Natural killer cell treated with Interleukin-12 subunit alpha and Interleukin-12 subunit beta and Interleukin-15 and Interleukin-18, amount 100 ng/mL, for 72 hours (primary cell): ENCODE results near the gene SZT2. TPM values are rescaled to one million over a fixed set of nuclear protein-coding genes. Genes with fewer than 3 reads are reported as not detected.

ENCODE experiments used
- ATAC-seq, 2 donors: fragments of 150-1000 bp; cut with Tn5 transposase in 1 of 2; sonication (Bioruptor Pico), chemical (Tn5 transposase) in 1 of 2; 2 replicates each; pipeline ENCODE4 v1.10.0; 2021
- DNase-seq: peaks from one replicate; pipeline ENCODE4 v3.0.0; 2022; ENCODE audit warnings: low spot score
- H3K27ac Mint-ChIP-seq, 2 donors: 1 replicate in 1 of 2; 2 replicates in 1 of 2; pipeline ENCODE4 v1.8.0; 2022; ENCODE audit warnings: mixed read lengths in 2 of 2, mild to moderate bottlenecking in 1 of 2, moderate library complexity in 1 of 2
- H3K27me3 Mint-ChIP-seq, 2 donors: 1 replicate in 1 of 2; 2 replicates in 1 of 2; pipeline ENCODE4 v1.8.0; 2022; ENCODE audit warnings: mixed read lengths in 2 of 2
- H3K36me3 Mint-ChIP-seq: one replicate; pipeline ENCODE4 v1.8.0; 2022; ENCODE audit warnings: mixed read lengths
- H3K4me1 Mint-ChIP-seq, 2 donors: 1 replicate in 1 of 2; 2 replicates in 1 of 2; pipeline ENCODE4 v1.8.0; 2022; ENCODE audit warnings: low read depth in 2 of 2, mixed read lengths in 2 of 2, mild to moderate bottlenecking in 1 of 2
- H3K4me3 Mint-ChIP-seq: one replicate; pipeline ENCODE4 v1.8.0; 2022; ENCODE audit warnings: mixed read lengths
- H3K9me3 Mint-ChIP-seq: 2 replicates; pipeline ENCODE4 v1.8.0; 2022; ENCODE audit warnings: mixed read lengths
- total RNA-seq, 2 donors: library from RNA; stranded (reverse); gene quantifications; one replicate each; pipeline ENCODE4 v1.2.3, GENCODE V29; 2022

The SZT2 gene
- 100 to 1,000 TPM in 1 of 2 donors, 10 to 100 TPM in 1; 73.3 to 119 TPM for total RNA-seq

DNA sequence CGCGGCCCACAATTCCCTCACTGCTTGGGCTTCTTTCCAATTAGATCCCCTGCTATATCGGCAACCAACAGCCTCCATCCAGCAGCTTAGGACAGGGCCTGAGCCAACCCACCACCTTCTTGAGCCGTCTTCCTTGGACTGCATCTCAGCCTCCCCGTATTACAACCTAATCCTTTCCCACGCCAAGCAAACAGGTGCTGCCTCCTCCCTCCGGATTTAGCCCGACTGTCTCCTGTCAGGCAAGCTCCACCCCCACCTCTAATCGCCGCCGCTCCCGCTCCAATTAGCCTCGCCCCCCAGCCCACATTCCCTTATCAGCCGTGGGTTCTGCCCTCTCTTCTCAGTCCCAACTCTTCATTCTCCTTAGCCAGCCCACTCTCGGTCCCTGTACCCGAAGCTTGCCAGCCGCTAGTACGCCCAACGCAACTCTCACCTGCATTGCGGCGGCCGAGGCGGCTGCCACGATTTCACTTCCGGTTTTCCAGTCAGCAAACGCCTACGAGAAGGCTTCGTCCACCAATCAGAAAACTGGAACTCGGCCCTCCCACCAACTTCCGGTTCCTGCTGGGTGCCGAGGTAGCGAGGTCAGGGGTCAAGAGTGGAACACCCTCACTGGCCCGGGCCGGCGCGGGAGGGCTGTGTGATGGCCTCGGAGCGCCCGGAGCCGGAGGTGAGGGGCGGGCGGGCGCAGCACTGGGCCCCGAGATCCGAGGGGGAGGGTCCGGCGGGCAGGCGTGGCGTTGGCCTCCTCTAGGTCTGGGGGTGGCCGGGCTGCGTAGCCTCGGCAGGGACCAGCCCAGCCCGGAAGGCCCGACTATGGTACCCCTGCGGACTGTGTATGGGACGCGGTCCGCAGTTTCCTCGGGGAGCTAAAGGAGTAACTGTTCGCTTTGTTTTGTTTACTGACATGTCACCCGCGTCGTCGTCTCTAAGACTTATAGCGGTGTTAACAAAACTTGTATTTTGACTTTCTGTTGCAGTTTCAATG is at the start of gene SZT2, which contains the start of gene MED8:
TSS of gene SZT2 (plus strand) at position 574 of the 988 bp plus-strand sequence. CDS start at position 644, 70 bp downstream.
TSS of gene MED8 (minus strand) at position 475 of the 988 bp plus-strand sequence. CDS start at position 439, 36 bp downstream.
- Mint-ChIP-seq H3K27ac (peak within 1 kb of the TSS; percentile 92 to 99), H3K4me3 (peak within 1 kb of the TSS; percentile 99), H3K9me3 (no peaks in the 10 kb centered on the region), H3K36me3 (peaks cover 21% of the 10 kb centered on the region), H3K4me1 (peaks cover 40 to 43% of the 10 kb centered on the region in 2 donors), H3K27me3 (no peaks in the 10 kb centered on the region)
- ATAC-seq: peak; percentile 98 to 99
- DNase-seq: peak; percentile 94

DNA sequence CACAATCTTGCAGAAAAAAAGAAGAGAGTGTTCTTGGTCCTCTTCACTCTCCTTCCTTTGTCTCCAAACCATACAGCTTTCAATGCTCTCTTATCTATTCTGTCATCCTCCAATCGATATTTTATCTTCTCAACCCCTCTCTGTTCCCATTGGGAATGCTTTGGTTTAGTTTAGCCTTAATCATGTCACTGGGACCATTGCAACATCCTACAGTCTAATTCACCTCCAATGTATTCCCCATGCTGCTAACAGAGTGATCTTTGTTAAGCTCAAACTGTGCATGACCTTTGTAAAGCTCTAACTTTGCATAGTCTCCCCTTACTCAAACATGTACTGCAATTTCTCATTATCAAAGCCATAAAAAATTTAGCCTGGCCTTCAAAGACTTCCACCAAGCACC is 49.1 kb upstream of the SZT2 start:
- DNase-seq: no peak
- ATAC-seq: no peak
- Mint-ChIP-seq H3K36me3 (no peaks in the 10 kb centered on the region), H3K4me1 (no peaks in the 10 kb centered on the region), H3K4me3 (no peak overlapping the region), H3K27ac (no peak overlapping the region), H3K27me3 (no peaks in the 10 kb centered on the region), H3K9me3 (no peaks in the 10 kb centered on the region)

- ATAC-seq: no peak
- H3K9me3 Mint-ChIP-seq: no peaks in the 10 kb centered on the region
- H3K36me3 Mint-ChIP-seq: no peaks in the 10 kb centered on the region
- DNase-seq: no peak
- no peak overlapping the region for H3K27ac Mint-ChIP-seq
- H3K27me3 Mint-ChIP-seq: no peaks in the 10 kb centered on the region
- H3K4me3 Mint-ChIP-seq: no peak overlapping the region
- peaks cover under 1 to 7% of the 10 kb centered on the region in 2 donors for H3K4me1 Mint-ChIP-seq
Observed at GRCh38 chr1:43344267-43344850, 45.3 kb upstream of the SZT2 start.

DNA sequence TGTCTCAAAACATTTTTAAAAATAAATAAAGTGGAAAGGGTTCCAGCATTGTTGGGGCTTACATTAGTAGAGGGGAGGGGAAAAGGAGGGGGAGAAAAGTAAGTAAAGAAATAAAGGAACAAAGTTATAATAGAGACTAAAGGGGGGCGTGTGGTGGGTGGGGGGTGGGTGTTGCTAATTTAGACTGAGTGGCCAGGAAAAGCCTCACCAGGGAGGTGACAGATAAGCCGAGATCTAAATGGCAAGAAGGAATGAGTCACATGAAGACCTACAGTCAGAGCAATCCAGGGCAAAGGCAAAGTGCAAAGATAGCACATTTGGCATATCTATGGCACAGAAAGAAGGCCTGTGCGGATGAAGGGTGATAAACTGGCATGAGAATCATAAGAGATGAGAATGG is 44.6 kb upstream of the SZT2 start:
- H3K27ac Mint-ChIP-seq: no peak overlapping the region
- H3K27me3 Mint-ChIP-seq: no peaks in the 10 kb centered on the region
- H3K36me3 Mint-ChIP-seq: no peaks in the 10 kb centered on the region
- DNase-seq (no peak), ATAC-seq (no peak)
- no peaks in the 10 kb centered on the region for H3K9me3 Mint-ChIP-seq
- H3K4me3 Mint-ChIP-seq: no peak overlapping the region
- peaks cover 6 to 13% of the 10 kb centered on the region in 2 donors for H3K4me1 Mint-ChIP-seq

- no peaks in the 10 kb centered on the region for H3K36me3 Mint-ChIP-seq
- no peak overlapping the region for H3K4me3 Mint-ChIP-seq
- H3K27me3 Mint-ChIP-seq: no peaks in the 10 kb centered on the region
- ATAC-seq (no peak), DNase-seq (no peak)
- H3K27ac Mint-ChIP-seq: no peak overlapping the region
- H3K9me3 Mint-ChIP-seq: no peaks in the 10 kb centered on the region
- peaks cover 6 to 13% of the 10 kb centered on the region in 2 donors for H3K4me1 Mint-ChIP-seq
Observed at GRCh38 chr1:43346636-43347035, 43.1 kb upstream of the SZT2 start.

- Mint-ChIP-seq H3K27ac (no peak overlapping the region), H3K9me3 (no peaks in the 10 kb centered on the region), H3K4me1 (peaks cover 6 to 13% of the 10 kb centered on the region in 2 donors), H3K27me3 (no peaks in the 10 kb centered on the region), H3K36me3 (no peaks in the 10 kb centered on the region), H3K4me3 (no peak overlapping the region)
- ATAC-seq (no peak), DNase-seq (no peak)
Observed at GRCh38 chr1:43348343-43348808, 41.3 kb upstream of the SZT2 start.

GRCh38 chr1:43348809-43349593 is 40.7 kb upstream of the SZT2 start:
- Mint-ChIP-seq H3K4me1 (peaks cover 6 to 13% of the 10 kb centered on the region in 2 donors), H3K4me3 (peak overlapping the region; percentile 51), H3K36me3 (no peaks in the 10 kb centered on the region), H3K9me3 (no peaks in the 10 kb centered on the region), H3K27me3 (no peaks in the 10 kb centered on the region), H3K27ac (peak overlapping the region; percentile 11 to 66)
- ATAC-seq (peak; percentile 87 to 91), DNase-seq (peak; percentile 82)

DNA sequence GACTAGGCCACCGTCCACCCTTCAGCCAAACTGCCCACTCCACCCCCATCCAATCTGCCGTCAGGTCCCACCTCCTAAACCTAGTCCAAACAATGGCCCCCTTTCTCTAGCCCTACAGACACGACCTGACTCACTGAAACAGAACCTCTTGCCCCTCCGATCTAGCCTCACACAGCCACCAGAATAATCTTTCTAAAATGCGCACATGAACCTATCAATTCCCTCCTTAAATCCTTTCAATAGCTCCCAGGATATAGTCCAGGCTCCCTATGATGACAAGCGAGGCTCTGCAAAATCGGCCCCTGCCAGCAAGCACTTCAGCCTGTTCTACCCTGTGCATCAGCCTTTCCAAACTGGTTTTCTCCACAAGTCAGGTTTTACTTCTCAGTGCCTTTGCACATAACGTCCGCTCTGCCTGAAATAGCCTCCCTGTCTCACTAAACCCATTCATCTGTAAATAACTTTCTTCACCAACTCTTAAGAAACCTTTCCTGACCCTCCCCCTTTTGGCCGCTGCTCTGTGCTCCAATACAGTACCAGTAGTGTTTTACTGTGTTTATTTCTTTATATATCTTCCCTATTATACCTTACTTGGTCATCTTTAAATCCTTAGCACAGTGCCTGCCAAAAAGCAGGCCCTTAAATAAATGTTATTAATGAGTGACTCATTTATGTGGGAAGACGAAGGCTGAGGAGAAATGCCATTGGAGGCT is 39.9 kb upstream of the SZT2 start:
- no peaks in the 10 kb centered on the region for H3K36me3 Mint-ChIP-seq
- H3K27ac Mint-ChIP-seq: peak overlapping the region; percentile 11 to 66
- H3K27me3 Mint-ChIP-seq: no peaks in the 10 kb centered on the region

GRCh38 chr1:43350976-43351375 is 38.7 kb upstream of the SZT2 start:
- peaks cover 6 to 13% of the 10 kb centered on the region in 2 donors for H3K4me1 Mint-ChIP-seq
- H3K9me3 Mint-ChIP-seq: no peaks in the 10 kb centered on the region
- H3K27ac Mint-ChIP-seq: no peak overlapping the region
- no peak for ATAC-seq
- no peaks in the 10 kb centered on the region for H3K27me3 Mint-ChIP-seq
- no peaks in the 10 kb centered on the region for H3K36me3 Mint-ChIP-seq
- no peak for DNase-seq
- no peak overlapping the region for H3K4me3 Mint-ChIP-seq

More for the DNA sequence above, 39.9 kb upstream of the SZT2 start:
- peaks cover 6 to 13% of the 10 kb centered on the region in 2 donors for H3K4me1 Mint-ChIP-seq
- no peak for DNase-seq
- peak overlapping the region; percentile 51 for H3K4me3 Mint-ChIP-seq
- H3K9me3 Mint-ChIP-seq: no peaks in the 10 kb centered on the region
- ATAC-seq: no peak

- no peaks in the 10 kb centered on the region for H3K9me3 Mint-ChIP-seq
- DNase-seq: no peak
- no peak overlapping the region for H3K4me3 Mint-ChIP-seq
- peaks cover 6 to 13% of the 10 kb centered on the region in 2 donors for H3K4me1 Mint-ChIP-seq
- no peak for ATAC-seq
- no peak overlapping the region for H3K27ac Mint-ChIP-seq
- H3K36me3 Mint-ChIP-seq: no peaks in the 10 kb centered on the region
- no peaks in the 10 kb centered on the region for H3K27me3 Mint-ChIP-seq
Observed at GRCh38 chr1:43351421-43352350, 38.0 kb upstream of the SZT2 start.

DNA sequence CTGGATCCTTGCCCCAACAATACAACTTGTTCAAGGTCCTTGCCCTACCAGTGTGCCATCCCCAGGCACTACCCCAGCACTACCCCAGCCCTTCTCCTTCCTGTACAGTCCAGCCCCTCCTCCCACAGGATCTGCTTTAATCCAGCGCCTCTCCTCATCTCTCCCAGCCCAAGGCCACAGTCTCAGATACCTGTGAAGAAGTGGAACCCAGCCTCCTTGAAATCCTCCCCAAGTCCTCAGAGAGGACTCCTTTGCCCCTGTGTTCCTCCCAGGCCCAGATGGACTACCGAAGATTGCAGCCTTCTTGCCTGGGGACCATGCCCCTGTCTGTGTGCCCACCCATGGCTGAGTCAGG is 37.4 kb upstream of the SZT2 start:
- no peak for DNase-seq
- no peaks in the 10 kb centered on the region for H3K36me3 Mint-ChIP-seq
- H3K4me3 Mint-ChIP-seq: no peak overlapping the region
- H3K27ac Mint-ChIP-seq: no peak overlapping the region
- no peaks in the 10 kb centered on the region for H3K27me3 Mint-ChIP-seq
- H3K4me1 Mint-ChIP-seq: peaks cover 6 to 13% of the 10 kb centered on the region in 2 donors
- no peak for ATAC-seq
- no peaks in the 10 kb centered on the region for H3K9me3 Mint-ChIP-seq

DNA sequence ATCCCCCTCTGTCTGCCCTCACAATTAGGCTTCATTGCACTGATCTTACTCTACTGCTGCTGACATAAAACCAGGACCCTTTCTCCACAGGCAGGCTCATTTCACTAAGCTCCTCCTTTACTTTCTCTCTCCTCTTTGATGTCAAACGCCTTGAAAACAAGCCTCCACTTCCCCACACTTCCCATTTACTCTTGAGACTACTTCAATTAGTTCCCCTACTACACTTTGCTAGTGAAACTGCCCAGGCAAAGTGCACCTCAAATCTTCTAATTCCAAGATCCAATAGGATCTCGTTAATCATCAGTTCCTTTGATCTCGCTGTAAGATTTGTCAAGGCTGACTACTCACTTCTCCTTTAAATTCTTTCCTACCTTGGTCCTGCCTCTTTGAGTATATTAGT is 36.8 kb upstream of the SZT2 start:
- Mint-ChIP-seq H3K27me3 (no peaks in the 10 kb centered on the region), H3K36me3 (no peaks in the 10 kb centered on the region), H3K27ac (no peak overlapping the region), H3K4me3 (no peak overlapping the region), H3K9me3 (no peaks in the 10 kb centered on the region), H3K4me1 (peaks cover 8 to 13% of the 10 kb centered on the region in 2 donors)
- ATAC-seq: no peak
- DNase-seq: no peak
